ENCODE results near the gene FOXK1. TPM values are rescaled to one million over a fixed set of nuclear protein-coding genes. Genes with fewer than 3 reads are reported as not detected.
A peak's percentile ranks its signal among the peaks of the same experiment; 100 is the strongest.

FOXK1 gene
- total and polyA plus RNA-seq, 2 of the 13 experiments (the other 11 are each of a cell fraction or from before 2014, with no cell fraction given) = 4.6 to 8.8 TPM

- no peak; the same call in 1 of the 2 replicates for TF ChIP-seq GRHL1 (CRISPR knock-in tag; conservative IDR thresholded peaks at IDR 0.05)
- TF ChIP-seq ATF6 (CRISPR knock-in tag; conservative IDR thresholded peaks at IDR 0.05) = no peak
- peak; percentile 99 for TF ChIP-seq FOXK1 (CRISPR knock-in tag; IDR thresholded peaks at IDR 0.05; ENCODE audit: borderline replicate concordance, low read depth)
- TF ChIP-seq ARNT2 (CRISPR knock-in tag; IDR thresholded peaks at IDR 0.05; ENCODE audit: low read depth) = peak; percentile 100
- TF ChIP-seq CBFB (CRISPR knock-in tag; IDR thresholded peaks at IDR 0.05) = peak; percentile 19
- TF ChIP-seq CERS6 (CRISPR knock-in tag; IDR thresholded peaks at IDR 0.05) = 0 out of 2 replicates have a peak, but pooled peaks have one; percentile 51
- peak; percentile 94 for TF ChIP-seq ZNF235 (CRISPR knock-in tag; IDR thresholded peaks at IDR 0.05; ENCODE audit: borderline replicate concordance)
- TF ChIP-seq, protein P1, sequence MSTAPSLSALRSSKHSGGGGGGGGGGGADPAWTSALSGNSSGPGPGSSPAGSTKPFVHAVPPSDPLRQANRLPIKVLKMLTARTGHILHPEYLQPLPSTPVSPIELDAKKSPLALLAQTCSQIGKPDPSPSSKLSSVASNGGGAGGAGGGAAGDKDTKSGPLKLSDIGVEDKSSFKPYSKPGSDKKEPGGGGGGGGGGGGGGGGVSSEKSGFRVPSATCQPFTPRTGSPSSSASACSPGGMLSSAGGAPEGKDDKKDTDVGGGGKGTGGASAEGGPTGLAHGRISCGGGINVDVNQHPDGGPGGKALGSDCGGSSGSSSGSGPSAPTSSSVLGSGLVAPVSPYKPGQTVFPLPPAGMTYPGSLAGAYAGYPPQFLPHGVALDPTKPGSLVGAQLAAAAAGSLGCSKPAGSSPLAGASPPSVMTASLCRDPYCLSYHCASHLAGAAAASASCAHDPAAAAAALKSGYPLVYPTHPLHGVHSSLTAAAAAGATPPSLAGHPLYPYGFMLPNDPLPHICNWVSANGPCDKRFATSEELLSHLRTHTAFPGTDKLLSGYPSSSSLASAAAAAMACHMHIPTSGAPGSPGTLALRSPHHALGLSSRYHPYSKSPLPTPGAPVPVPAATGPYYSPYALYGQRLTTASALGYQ (CRISPR knock-in tag; IDR thresholded peaks at IDR 0.05) = peak; percentile 78
- 0 out of 2 replicates have a peak, but pooled peaks have one; percentile 22 for TF ChIP-seq HNF4A (CRISPR knock-in tag; IDR thresholded peaks at IDR 0.05)
- no peak for TF ChIP-seq NPAS2 (CRISPR knock-in tag; IDR thresholded peaks at IDR 0.05; ENCODE audit: borderline replicate concordance)
- peak; percentile 94 for TF ChIP-seq ZNF543 (CRISPR knock-in tag; IDR thresholded peaks at IDR 0.05)
- TF ChIP-seq FOXP1 (IDR thresholded peaks at IDR 0.05) = no peak
- TF ChIP-seq FOXP1 (CRISPR knock-in tag; IDR thresholded peaks at IDR 0.05) = peak; percentile 68
- TF ChIP-seq ZNF343 (CRISPR knock-in tag; IDR thresholded peaks at IDR 0.05) = peak; percentile 93
- TF ChIP-seq, protein P2, sequence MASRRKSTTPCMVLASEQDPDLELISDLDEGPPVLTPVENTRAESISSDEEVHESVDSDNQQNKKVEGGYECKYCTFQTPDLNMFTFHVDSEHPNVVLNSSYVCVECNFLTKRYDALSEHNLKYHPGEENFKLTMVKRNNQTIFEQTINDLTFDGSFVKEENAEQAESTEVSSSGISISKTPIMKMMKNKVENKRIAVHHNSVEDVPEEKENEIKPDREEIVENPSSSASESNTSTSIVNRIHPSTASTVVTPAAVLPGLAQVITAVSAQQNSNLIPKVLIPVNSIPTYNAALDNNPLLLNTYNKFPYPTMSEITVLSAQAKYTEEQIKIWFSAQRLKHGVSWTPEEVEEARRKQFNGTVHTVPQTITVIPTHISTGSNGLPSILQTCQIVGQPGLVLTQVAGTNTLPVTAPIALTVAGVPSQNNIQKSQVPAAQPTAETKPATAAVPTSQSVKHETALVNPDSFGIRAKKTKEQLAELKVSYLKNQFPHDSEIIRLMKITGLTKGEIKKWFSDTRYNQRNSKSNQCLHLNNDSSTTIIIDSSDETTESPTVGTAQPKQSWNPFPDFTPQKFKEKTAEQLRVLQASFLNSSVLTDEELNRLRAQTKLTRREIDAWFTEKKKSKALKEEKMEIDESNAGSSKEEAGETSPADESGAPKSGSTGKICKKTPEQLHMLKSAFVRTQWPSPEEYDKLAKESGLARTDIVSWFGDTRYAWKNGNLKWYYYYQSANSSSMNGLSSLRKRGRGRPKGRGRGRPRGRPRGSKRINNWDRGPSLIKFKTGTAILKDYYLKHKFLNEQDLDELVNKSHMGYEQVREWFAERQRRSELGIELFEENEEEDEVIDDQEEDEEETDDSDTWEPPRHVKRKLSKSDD (CRISPR knock-in tag; IDR thresholded peaks at IDR 0.05; ENCODE audit: low read depth) = peak; percentile 65; the same call in 1 of the 2 replicates
- TF ChIP-seq HMG20A (CRISPR knock-in tag; IDR thresholded peaks at IDR 0.05; ENCODE audit: borderline replicate concordance) = no peak
- TF ChIP-seq REXO4 (CRISPR knock-in tag; IDR thresholded peaks at IDR 0.05; ENCODE audit: borderline replicate concordance) = 0 out of 2 replicates have a peak, but pooled peaks have one; percentile 63
- no peak for TF ChIP-seq ZNF251 (CRISPR knock-in tag; IDR thresholded peaks at IDR 0.05)
Measured at GRCh38 chr7:4641667-4642467, 40.2 kb upstream of the FOXK1 start (continued).

Measured in HepG2 (cell line).